Activated T-helper 17 cell treated with anti-CD3 and anti-CD28 coated beads, Interleukin-2, amount 50 U/mL, for 72 hours (primary cell): ENCODE measurements around the gene WASHC2A. TPM values are rescaled to one million over a fixed set of nuclear protein-coding genes. Genes with fewer than 3 reads are reported as not detected.
"Not testable (repeated sequence)": the region's sequence is repeated elsewhere in the genome, so short reads cannot be mapped to it uniquely, and the experiment has no call there.

ENCODE experiments used
- ATAC-seq: fragments of 150-1000 bp; cut with Tn5 transposase; replicated peaks from 2 replicates; pipeline ENCODE4 v1.10.0; 2021; ENCODE audit warnings: mild to moderate bottlenecking, moderate library complexity
- H3K27ac Mint-ChIP-seq: one replicate; pipeline ENCODE4 v1.8.0; 2022; ENCODE audit warnings: mixed read lengths
- H3K27me3 Mint-ChIP-seq: one replicate; pipeline ENCODE4 v1.8.0; 2022; ENCODE audit warnings: mixed read lengths
- H3K36me3 Mint-ChIP-seq: one replicate; pipeline ENCODE4 v1.8.0; 2022; ENCODE audit warnings: low read depth, mild to moderate bottlenecking, mixed read lengths
- H3K4me1 Mint-ChIP-seq: one replicate; pipeline ENCODE4 v1.8.0; 2022; ENCODE audit warnings: mixed read lengths
- H3K4me3 Mint-ChIP-seq: one replicate; pipeline ENCODE4 v1.8.0; 2022; ENCODE audit warnings: mild to moderate bottlenecking, mixed read lengths
- H3K9me3 Mint-ChIP-seq: one replicate; pipeline ENCODE4 v1.8.0; 2022; ENCODE audit warnings: mixed read lengths
- total RNA-seq, 2 donors: library from RNA; stranded (reverse); gene quantifications; one replicate each; pipeline ENCODE4 v1.2.3, GENCODE V29; 2022

The WASHC2A gene
- total RNA-seq, 2 donors from 2014 or later = 38.4 to 40.7 TPM

DNA sequence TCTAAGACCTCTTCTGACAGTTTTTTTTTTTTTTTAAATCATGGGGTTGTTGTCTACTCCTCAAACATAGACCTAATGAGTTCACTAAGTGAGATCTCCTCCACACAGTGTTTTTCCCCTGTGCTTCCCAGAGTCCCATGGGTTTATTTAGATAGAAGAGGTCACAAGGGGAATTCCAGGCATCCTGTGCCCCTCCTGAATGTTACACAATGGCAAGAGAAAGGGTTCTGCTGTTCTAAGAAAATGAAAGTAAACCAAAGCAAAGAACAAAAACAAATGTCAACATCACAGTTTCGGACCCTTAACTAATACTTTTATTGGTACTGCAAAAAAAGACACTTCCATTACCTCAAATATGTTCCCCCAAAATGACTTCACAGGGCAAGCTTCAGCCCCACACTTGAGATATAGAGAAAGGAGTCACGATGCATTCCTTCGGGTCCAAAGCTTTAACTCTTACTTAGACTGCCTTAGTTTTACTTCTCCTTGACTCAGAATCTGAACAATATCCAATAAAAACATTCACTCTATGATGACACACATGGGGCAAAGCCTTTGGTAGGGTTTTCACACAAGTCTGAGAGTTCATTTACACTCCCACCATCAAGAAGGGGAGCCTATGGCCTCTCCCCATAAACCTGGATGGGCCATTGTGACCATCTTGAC lies 15.6 kb upstream of the WASHC2A start:
- not testable (repeated sequence) for ATAC-seq, H3K36me3 Mint-ChIP-seq, H3K27ac Mint-ChIP-seq, H3K4me1 Mint-ChIP-seq, H3K9me3 Mint-ChIP-seq, H3K4me3 Mint-ChIP-seq, H3K27me3 Mint-ChIP-seq

DNA sequence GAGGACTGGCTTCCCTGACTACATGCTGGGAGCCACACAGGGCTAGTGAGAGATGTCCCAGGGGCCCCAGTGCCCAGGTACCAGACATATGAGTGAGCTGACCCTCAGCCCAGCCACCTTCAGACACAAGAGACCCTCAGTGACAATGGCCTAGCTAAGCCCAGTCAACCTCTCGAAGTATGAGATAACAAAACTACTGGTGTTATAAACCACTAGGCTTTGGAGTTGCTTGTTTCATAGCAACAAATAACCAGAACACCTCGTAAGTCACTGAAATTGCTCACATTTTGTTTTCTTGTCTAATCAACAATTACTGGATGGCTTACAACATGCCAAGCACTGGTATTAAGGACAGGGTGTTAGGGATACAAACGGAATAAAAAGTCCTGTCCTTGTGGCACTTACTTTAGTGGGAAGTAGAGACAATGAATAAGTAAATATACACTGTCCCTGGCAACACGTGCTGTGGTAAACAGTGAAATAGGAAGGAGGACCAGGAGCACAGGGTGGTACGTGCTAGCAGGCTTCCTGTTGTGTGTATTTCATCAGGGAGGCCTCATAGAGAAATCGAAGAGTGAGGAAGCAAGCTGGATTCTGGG lies 14.9 kb upstream of the WASHC2A start:
- H3K27ac Mint-ChIP-seq, H3K36me3 Mint-ChIP-seq, H3K27me3 Mint-ChIP-seq, ATAC-seq, H3K4me1 Mint-ChIP-seq, H3K4me3 Mint-ChIP-seq, H3K9me3 Mint-ChIP-seq: not testable (repeated sequence)

GRCh38 chr10:50055494-50056292 lies 12.1 kb upstream of the WASHC2A start:
- H3K4me1 Mint-ChIP-seq, ATAC-seq, H3K9me3 Mint-ChIP-seq, H3K36me3 Mint-ChIP-seq, H3K4me3 Mint-ChIP-seq, H3K27me3 Mint-ChIP-seq, H3K27ac Mint-ChIP-seq: not testable (repeated sequence)

- not testable (repeated sequence) for H3K4me3 Mint-ChIP-seq, H3K4me1 Mint-ChIP-seq, H3K27ac Mint-ChIP-seq, ATAC-seq, H3K9me3 Mint-ChIP-seq, H3K36me3 Mint-ChIP-seq, H3K27me3 Mint-ChIP-seq
Measured at GRCh38 chr10:50056654-50057053, 11.1 kb upstream of the WASHC2A start.

DNA sequence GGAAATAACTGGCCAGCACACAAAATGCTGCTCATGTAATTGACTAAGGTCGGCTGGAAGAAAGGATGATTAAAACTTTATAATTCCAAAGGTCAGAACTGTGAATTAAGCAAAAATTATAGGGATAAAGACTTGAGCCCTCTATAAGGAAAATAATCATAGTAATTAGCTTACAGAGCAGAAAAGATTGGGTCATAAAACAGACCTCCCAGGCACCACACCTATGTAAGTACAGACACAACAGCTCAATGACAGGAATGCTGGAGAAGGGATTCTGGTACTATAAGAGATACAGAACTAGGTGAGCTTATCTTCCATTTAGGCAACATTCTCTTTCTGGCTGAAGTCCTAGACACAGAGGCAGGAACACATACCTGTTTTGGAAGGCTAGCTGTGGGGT lies 9.0 kb upstream of the WASHC2A start:
- H3K9me3 Mint-ChIP-seq = not testable (repeated sequence)

DNA sequence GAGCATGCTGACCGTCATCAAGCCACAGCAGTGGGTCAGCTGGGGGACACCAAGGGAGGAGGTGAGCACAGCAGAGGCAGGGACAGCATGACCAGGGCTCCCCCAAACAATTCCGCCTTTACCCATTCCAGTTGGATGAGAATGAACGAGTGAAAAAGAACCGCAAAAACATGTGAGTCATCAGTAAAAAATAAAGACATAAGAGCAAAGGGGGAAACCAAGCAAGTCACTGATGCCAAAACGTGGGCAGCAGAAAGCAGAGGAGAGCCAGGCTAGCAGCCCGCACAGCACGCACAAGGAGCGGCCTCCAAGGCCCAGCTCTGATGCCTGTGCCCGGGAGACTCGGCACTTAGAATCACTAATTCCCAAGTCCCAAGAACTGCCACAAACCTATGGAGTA lies 7.8 kb upstream of the WASHC2A start:
- not testable (repeated sequence) for H3K27me3 Mint-ChIP-seq, H3K36me3 Mint-ChIP-seq, H3K27ac Mint-ChIP-seq, H3K4me1 Mint-ChIP-seq, ATAC-seq, H3K9me3 Mint-ChIP-seq, H3K4me3 Mint-ChIP-seq

More for the DNA sequence above, 9.0 kb upstream of the WASHC2A start:
- H3K4me3 Mint-ChIP-seq, H3K27ac Mint-ChIP-seq, H3K36me3 Mint-ChIP-seq, H3K27me3 Mint-ChIP-seq, ATAC-seq, H3K4me1 Mint-ChIP-seq: not testable (repeated sequence)

DNA sequence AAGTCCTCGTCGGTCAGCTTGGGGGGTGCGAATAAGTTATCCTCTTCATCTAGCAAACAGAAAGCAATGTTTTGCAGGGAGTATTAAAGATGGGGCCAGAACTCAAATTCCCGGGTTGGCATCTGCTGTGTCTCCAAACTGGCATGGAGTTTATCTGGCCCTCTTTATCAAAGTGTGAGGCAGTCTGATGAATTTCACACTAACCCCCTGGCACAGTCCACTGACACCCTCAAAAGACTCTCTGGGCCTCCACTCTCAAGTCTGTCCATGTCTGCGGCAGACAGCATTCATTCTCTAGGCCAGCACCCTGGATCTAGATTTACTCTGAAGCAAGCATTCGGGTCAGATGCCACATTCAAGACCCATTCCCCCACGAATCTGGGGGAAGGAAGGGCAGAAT lies 6.2 kb upstream of the WASHC2A start:
- H3K36me3 Mint-ChIP-seq, H3K27me3 Mint-ChIP-seq, H3K4me1 Mint-ChIP-seq, H3K4me3 Mint-ChIP-seq, H3K9me3 Mint-ChIP-seq, ATAC-seq, H3K27ac Mint-ChIP-seq: not testable (repeated sequence)

GRCh38 chr10:50063100-50063499 lies 4.7 kb upstream of the WASHC2A start:
- H3K27ac Mint-ChIP-seq = no peak overlapping the region
- H3K4me1 Mint-ChIP-seq = peaks cover 4% of the 10 kb centered on the region
- no peaks in the 10 kb centered on the region for H3K9me3 Mint-ChIP-seq
- ATAC-seq = no peak
- peaks cover 6% of the 10 kb centered on the region for H3K36me3 Mint-ChIP-seq
- no peaks in the 10 kb centered on the region for H3K27me3 Mint-ChIP-seq
- no peak overlapping the region for H3K4me3 Mint-ChIP-seq

- ATAC-seq, H3K27me3 Mint-ChIP-seq, H3K9me3 Mint-ChIP-seq: not testable (repeated sequence)
- Mint-ChIP-seq H3K4me1 (peaks cover 10% of the 10 kb centered on the region), H3K36me3 (peaks cover 26% of the 10 kb centered on the region), H3K27ac (peak overlapping the region; percentile 86), H3K4me3 (peak overlapping the region; percentile 70)
Measured at GRCh38 chr10:50068352-50068659, 552 bp downstream of the WASHC2A start.

DNA sequence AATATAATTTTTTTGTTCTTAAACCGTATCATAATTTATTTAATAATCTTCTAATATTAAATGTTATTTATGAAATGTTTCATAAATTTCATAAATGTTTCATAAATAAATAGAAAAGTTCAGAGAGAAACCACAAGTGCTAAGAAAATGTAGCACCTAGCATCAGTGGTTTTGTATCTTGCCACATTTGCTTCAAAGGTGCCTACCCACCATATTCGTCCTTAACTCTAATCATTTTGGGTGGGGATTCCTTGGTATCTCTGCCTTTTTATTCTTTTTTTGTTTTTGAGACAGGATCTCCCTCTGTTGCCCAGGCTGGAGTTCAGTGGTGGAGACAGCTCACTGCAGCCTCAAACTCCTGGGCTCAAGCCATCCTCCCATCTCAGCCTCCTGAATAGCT lies 7.4 kb downstream of the WASHC2A start:
- not testable (repeated sequence) for H3K4me1 Mint-ChIP-seq, H3K9me3 Mint-ChIP-seq, ATAC-seq, H3K27ac Mint-ChIP-seq, H3K27me3 Mint-ChIP-seq, H3K4me3 Mint-ChIP-seq
- peaks cover 42% of the 10 kb centered on the region for H3K36me3 Mint-ChIP-seq

- not testable (repeated sequence) for H3K4me3 Mint-ChIP-seq, H3K9me3 Mint-ChIP-seq, H3K4me1 Mint-ChIP-seq, H3K27ac Mint-ChIP-seq, H3K27me3 Mint-ChIP-seq, ATAC-seq
- peaks cover 39% of the 10 kb centered on the region for H3K36me3 Mint-ChIP-seq
Measured at GRCh38 chr10:50075544-50075943, 7.8 kb downstream of the WASHC2A start.

- H3K4me1 Mint-ChIP-seq, ATAC-seq, H3K4me3 Mint-ChIP-seq, H3K27me3 Mint-ChIP-seq, H3K9me3 Mint-ChIP-seq, H3K27ac Mint-ChIP-seq: not testable (repeated sequence)
- H3K36me3 Mint-ChIP-seq = peaks cover 17% of the 10 kb centered on the region
Measured at GRCh38 chr10:50091304-50091703, 23.6 kb downstream of the WASHC2A start.

DNA sequence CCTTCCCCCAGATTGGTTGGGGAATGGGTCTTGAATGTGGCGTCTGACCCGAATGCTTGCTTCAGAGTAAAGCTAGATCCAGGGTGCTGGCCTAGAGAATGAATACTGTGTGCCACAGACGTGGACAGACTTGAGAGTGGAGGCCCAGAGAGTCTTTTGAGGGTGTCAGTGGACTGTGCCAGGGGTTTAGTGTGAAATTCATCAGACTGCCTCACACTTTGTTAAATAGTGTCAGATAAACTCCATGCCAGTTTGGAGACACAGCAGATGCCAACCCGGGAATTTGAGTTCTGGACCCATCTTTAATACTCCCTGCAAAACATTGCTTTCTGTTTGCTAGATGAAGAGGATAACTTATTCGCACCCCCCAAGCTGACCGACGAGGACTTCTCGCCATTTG lies 25.2 kb downstream of the WASHC2A start:
- peaks cover 19% of the 10 kb centered on the region for H3K36me3 Mint-ChIP-seq
- H3K9me3 Mint-ChIP-seq, H3K4me1 Mint-ChIP-seq, H3K27me3 Mint-ChIP-seq, H3K27ac Mint-ChIP-seq, ATAC-seq, H3K4me3 Mint-ChIP-seq: not testable (repeated sequence)

GRCh38 chr10:50094630-50095029 lies 26.9 kb downstream of the WASHC2A start:
- H3K27me3 Mint-ChIP-seq, H3K4me1 Mint-ChIP-seq, H3K9me3 Mint-ChIP-seq, H3K27ac Mint-ChIP-seq, H3K4me3 Mint-ChIP-seq, ATAC-seq: not testable (repeated sequence)
- peaks cover 34% of the 10 kb centered on the region for H3K36me3 Mint-ChIP-seq

GRCh38 chr10:50095402-50095801 lies 27.6 kb downstream of the WASHC2A start:
- ATAC-seq = not testable (repeated sequence)

More at GRCh38 chr10:50095402-50095801, 27.6 kb downstream of the WASHC2A start:
- H3K27me3 Mint-ChIP-seq, H3K4me3 Mint-ChIP-seq, H3K4me1 Mint-ChIP-seq, H3K27ac Mint-ChIP-seq, H3K9me3 Mint-ChIP-seq: not testable (repeated sequence)
- peaks cover 39% of the 10 kb centered on the region for H3K36me3 Mint-ChIP-seq
